ENCODE measurements around the gene HTR5A. TPM values are rescaled to one million over a fixed set of nuclear protein-coding genes. Genes with fewer than 3 reads are reported as not detected.

The HTR5A gene
- total and polyA plus RNA-seq, 2 experiments from 2014 or later: not detected

GRCh38 chr7:155059703-155060102, 10.4 kb upstream of the HTR5A start (continued):
- TF ChIP-seq NANOG (IDR thresholded peaks at IDR 0.05; ENCODE audit: borderline replicate concordance): no peak
- no peak for TF ChIP-seq STAT1 (IDR thresholded peaks at IDR 0.05; ENCODE audit: unreplicated experiment)
- TF ChIP-seq CTCF (conservative IDR thresholded peaks at IDR 0.05; ENCODE audit: low read depth in 2 of 2): no peak
- TF ChIP-seq, protein P1, sequence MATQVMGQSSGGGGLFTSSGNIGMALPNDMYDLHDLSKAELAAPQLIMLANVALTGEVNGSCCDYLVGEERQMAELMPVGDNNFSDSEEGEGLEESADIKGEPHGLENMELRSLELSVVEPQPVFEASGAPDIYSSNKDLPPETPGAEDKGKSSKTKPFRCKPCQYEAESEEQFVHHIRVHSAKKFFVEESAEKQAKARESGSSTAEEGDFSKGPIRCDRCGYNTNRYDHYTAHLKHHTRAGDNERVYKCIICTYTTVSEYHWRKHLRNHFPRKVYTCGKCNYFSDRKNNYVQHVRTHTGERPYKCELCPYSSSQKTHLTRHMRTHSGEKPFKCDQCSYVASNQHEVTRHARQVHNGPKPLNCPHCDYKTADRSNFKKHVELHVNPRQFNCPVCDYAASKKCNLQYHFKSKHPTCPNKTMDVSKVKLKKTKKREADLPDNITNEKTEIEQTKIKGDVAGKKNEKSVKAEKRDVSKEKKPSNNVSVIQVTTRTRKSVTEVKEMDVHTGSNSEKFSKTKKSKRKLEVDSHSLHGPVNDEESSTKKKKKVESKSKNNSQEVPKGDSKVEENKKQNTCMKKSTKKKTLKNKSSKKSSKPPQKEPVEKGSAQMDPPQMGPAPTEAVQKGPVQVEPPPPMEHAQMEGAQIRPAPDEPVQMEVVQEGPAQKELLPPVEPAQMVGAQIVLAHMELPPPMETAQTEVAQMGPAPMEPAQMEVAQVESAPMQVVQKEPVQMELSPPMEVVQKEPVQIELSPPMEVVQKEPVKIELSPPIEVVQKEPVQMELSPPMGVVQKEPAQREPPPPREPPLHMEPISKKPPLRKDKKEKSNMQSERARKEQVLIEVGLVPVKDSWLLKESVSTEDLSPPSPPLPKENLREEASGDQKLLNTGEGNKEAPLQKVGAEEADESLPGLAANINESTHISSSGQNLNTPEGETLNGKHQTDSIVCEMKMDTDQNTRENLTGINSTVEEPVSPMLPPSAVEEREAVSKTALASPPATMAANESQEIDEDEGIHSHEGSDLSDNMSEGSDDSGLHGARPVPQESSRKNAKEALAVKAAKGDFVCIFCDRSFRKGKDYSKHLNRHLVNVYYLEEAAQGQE (IDR thresholded peaks at IDR 0.05; ENCODE audit: unreplicated experiment): no peak
- TF ChIP-seq, protein P2, sequence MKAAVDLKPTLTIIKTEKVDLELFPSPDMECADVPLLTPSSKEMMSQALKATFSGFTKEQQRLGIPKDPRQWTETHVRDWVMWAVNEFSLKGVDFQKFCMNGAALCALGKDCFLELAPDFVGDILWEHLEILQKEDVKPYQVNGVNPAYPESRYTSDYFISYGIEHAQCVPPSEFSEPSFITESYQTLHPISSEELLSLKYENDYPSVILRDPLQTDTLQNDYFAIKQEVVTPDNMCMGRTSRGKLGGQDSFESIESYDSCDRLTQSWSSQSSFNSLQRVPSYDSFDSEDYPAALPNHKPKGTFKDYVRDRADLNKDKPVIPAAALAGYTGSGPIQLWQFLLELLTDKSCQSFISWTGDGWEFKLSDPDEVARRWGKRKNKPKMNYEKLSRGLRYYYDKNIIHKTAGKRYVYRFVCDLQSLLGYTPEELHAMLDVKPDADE (IDR thresholded peaks at IDR 0.05): no peak
- no peak for TF ChIP-seq EZH2phosphoT487 (IDR thresholded peaks at IDR 0.05; ENCODE audit: unreplicated experiment)
- no peak for TF ChIP-seq JUNB (IDR thresholded peaks at IDR 0.05; ENCODE audit: unreplicated experiment)
- TF ChIP-seq ZNF331 (CRISPR knock-in tag; IDR thresholded peaks at IDR 0.05; ENCODE audit: low read depth): no peak
- TF ChIP-seq POLR2AphosphoS5 (IDR thresholded peaks at IDR 0.05; ENCODE audit: low read depth): no peak
- TF ChIP-seq ZNF114 (CRISPR knock-in tag; IDR thresholded peaks at IDR 0.05): no peak
- TF ChIP-seq CREB1 (CRISPR knock-in tag; IDR thresholded peaks at IDR 0.05; ENCODE audit: low read depth): no peak

DNA sequence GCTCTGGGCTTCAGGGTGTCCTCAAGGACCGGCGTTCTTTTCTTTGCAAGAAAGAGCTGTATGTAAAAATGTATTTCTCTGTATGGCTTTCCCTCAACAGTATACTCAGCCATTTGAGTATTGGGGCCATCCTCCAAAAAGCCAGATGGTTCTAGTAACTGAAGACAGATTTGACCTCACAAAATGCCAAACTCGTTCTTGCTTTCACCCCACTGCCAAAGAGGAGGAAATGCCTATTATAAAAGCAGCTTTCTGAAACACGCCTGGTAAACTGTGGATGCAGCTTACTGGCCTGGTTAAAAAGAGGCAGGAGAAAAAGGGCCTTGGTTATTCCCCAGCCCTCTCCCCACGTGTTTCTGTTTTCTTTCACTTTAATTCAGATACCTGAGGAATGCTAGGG, 7.7 kb upstream of the HTR5A start:
- Mint-ChIP-seq H3K36me3 (ENCODE audit: low read depth) (no peaks in the 10 kb centered on the region), H3K9me3 (no peaks in the 10 kb centered on the region; the same call in 2 of the 3 replicates), H3K4me1 (peaks cover 7% of the 10 kb centered on the region; the same call in 2 of the 3 replicates), H3K4me3 (no peak overlapping the region), H3K27ac (no peak overlapping the region), H3K27me3 (ENCODE audit: insufficient read depth, low read depth, poor library complexity) (no peaks in the 10 kb centered on the region)
- Histone ChIP-seq H3K9me2 (ENCODE audit: insufficient read depth) (no peaks in the 10 kb centered on the region), H3F3A (replicated peaks; ENCODE audit: low read depth) (no peaks in the 10 kb centered on the region), H3K4me2 (no peak overlapping the region), H3K27ac (ENCODE audit: low read depth) (no peak overlapping the region), H3K4me1 (ENCODE audit: insufficient read depth) (no peaks in the 10 kb centered on the region), H4K20me1 (replicated peaks; ENCODE audit: insufficient read depth) (no peaks in the 10 kb centered on the region), H3K79me2 (replicated peaks; ENCODE audit: insufficient read depth) (no peaks in the 10 kb centered on the region), H3K4me3 (no peak overlapping the region), H3K27me3 (ENCODE audit: insufficient read depth) (no peaks in the 10 kb centered on the region), H3K36me3 (ENCODE audit: insufficient read depth) (no peaks in the 10 kb centered on the region), H2AFZ (no peak overlapping the region)
- no peak for DNase-seq (ENCODE audit: low spot score)
- no peak for ATAC-seq
- TF ChIP-seq, protein P1 (IDR thresholded peaks at IDR 0.05; ENCODE audit: unreplicated experiment): no peak
- TF ChIP-seq CTCF (conservative IDR thresholded peaks at IDR 0.05; ENCODE audit: low read depth in 2 of 2) (no peak), STAT1 (IDR thresholded peaks at IDR 0.05; ENCODE audit: unreplicated experiment) (no peak), JUNB (IDR thresholded peaks at IDR 0.05; ENCODE audit: unreplicated experiment) (no peak)
- TF ChIP-seq, protein P2 (IDR thresholded peaks at IDR 0.05): no peak

All from GM23338 (cell line).